Measurements from ENCODE around the gene SYT2.

- TF ChIP-seq AFF4 (CRISPR knock-in tag; IDR thresholded peaks at IDR 0.05; ENCODE audit: borderline replicate concordance) (no peak), CTCF (IDR thresholded peaks at IDR 0.05) (no peak), ELF4 (CRISPR knock-in tag; IDR thresholded peaks at IDR 0.05; ENCODE audit: low read depth) (no peak), ZNF281 (CRISPR knock-in tag; IDR thresholded peaks at IDR 0.05) (no peak), ETV6 (CRISPR knock-in tag; IDR thresholded peaks at IDR 0.05) (no peak), FOXJ3 (CRISPR knock-in tag; IDR thresholded peaks at IDR 0.05; ENCODE audit: borderline replicate concordance) (no peak), ZNF423 (CRISPR knock-in tag; IDR thresholded peaks at IDR 0.05) (no peak)
Measured at GRCh38 chr1:202745323-202745888, 35.2 kb upstream of the SYT2 start.

All from WTC11 (cell line).